Fibroblast of pulmonary artery (primary cell): ENCODE data around the gene P2RY6.

Experiments used
- DNase-seq: peaks from one replicate; pipeline ENCODE4 v3.0.0-alpha.2; 2010; ENCODE audit warnings: low read depth
- H3K4me3 ChIP-seq: replicated peaks from 2 replicates; pipeline ENCODE4 v1.5.1; 2011; ENCODE audit warnings: low read depth, mild to moderate bottlenecking, control low read depth, low read length, moderate library complexity
- CTCF ChIP-seq: IDR thresholded peaks from 2 replicates; pipeline ENCODE4 v1.5.1; 2011; ENCODE audit warnings: mild to moderate bottlenecking, control low read depth, low read length, inconsistent platforms; ENCODE audit errors: missing control alignments

The P2RY6 gene

GRCh38 chr11:73327812-73328364, 55.8 kb downstream of the P2RY6 start:
- no peak overlapping the region for H3K4me3 ChIP-seq
- no peak for DNase-seq
- TF ChIP-seq CTCF: no peak

DNA sequence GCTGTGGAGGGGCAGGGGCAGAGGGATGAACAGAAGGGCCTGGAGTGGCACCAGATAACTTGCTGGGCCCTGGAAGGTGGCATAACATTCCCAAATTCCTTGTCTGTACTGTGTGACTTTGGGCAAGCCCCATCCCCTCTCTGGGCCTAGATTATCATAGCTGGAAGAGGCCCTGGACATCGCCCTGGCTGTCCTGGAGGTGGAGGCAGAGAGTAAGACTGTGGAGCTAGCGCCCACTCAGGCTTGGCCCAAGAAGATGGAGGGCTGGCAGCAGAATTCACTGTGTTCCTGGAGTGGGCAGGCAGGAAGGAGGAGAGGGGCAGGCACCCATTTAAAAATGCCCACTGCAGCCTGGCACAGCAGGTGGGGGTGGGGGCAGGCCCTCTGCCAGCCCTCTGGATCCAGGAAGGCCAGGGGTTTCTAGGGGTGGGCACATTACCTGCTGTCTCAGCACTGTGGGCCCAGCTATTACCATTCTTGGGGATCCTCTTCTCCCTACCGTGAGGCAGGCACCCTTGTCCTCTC, 58.5 kb downstream of the P2RY6 start:
- peak; percentile 64 for TF ChIP-seq CTCF
- DNase-seq: peak; percentile 56

DNA sequence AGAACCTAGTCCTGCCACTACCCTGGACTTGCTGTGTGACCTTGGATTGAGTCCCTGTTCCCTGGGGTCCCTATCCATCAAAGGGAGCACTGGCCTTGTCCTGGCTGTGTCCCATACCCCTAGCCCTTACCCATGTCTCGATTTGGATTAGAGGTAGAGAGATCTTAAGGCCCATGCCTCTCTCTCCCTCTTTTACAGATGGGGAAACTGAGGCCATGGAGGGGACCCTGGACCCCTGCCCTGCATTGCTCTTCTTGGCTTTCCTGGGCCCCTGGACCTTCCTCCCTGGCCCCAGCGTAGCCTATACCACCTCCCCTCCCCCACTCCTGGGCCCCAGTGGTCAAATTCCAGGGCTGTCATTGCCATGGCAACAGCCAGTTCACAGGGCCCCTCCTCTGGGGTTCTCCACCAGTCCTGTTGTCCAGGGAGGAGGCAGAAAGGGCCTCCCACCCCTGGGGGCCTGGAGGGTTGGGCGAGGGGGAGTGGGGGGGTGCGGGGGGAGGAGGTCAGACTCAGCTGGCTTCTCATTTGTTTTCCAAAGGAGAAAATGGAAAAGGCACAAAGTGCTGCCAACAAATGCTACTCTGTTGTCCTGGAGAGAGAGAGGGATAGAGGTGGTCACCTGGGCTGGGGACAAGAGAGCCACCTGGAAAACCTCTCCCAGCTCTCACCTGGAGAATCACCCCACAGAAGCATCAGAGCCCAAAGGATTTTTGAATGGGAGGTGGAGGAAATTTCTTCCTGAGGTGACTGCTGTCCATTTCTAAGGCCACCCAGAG, 59.2 kb downstream of the P2RY6 start:
- no peak overlapping the region for H3K4me3 ChIP-seq
- TF ChIP-seq CTCF: no peak
- peak; percentile 60 for DNase-seq

More for the DNA sequence above, 58.5 kb downstream of the P2RY6 start:
- no peak overlapping the region for H3K4me3 ChIP-seq

GRCh38 chr11:73333173-73333572, 61.0 kb downstream of the P2RY6 start:
- no peak for TF ChIP-seq CTCF
- no peak for DNase-seq
- H3K4me3 ChIP-seq: no peak overlapping the region

DNA sequence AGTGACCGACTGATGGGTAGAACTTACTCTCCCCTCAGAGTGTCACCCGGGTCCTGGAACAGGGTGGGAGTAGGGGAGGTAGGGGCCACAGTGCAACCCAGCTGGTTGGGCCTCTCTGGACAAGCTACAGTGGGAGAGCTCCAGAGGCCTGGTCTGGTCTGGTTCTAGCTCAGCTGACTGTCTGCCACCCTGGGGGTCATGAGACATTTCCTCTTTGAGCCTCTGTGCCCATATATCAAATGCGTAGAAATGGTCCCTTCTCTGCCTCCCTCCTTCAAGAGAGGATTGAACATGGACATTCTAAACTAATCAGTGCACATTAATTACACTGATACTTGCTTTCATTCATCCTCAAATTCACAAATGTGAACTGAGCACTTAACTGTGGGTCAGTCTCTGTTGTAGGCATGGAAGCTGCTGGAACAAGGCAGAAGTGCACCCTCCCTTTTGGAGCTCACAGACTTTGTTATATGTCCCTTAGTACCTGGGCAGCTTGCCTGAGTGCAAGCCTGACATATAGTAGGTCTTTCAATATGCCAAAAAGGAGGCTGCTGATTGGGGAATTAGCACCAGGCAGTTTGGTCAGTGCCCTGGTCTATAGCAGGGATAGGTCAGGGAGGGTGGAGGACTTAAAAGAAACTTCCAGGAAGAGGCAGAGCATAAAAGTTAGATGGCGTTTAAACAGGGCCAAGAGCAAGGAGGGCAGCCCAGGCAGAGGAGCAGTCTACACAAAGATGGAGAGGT, 61.7 kb downstream of the P2RY6 start:
- no peak for TF ChIP-seq CTCF
- no peak overlapping the region for H3K4me3 ChIP-seq
- no peak for DNase-seq

DNA sequence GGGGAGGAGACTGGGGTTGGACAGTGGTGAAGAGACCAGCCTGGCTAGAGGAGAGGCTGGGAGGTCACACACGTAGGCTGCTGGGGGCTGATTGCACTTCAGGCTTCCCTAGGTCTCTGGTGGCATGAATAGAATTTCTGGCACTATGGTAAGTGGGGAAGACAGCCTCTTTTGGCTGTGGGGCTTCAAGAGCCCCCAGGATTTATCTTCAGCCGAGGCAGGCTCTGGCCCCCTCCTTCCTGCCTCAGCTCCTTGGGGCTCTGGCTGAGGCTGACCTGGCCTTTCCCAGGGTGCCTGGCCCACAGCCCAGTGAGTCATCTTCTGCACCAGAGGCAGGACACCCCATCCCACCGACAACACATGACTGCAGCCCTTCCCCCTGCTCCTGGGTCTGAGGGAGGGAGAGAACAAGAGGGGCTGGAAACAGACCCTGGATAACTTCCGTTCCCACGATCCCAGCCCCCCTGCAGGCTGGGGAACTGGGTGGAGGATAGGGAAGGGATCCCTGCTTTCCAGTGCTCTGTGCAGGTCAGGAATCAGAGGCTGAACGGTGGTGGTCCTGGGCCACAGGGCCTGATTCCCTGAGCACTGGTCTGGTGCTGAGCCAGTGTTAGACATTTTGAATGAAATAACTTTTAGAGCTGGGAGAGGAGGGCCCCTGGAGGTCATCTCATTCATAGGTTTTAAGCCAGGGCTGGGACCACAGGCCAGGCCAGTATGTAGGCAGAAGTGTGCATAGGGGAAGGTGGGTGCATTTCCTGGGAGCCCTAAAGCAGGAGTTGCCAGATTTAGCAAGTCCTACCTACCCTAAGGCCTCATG, 62.5 kb downstream of the P2RY6 start:
- peak; percentile 85 for DNase-seq
- TF ChIP-seq CTCF: no peak
- no peak overlapping the region for H3K4me3 ChIP-seq
